ENCODE measurements around the gene SCTR.

Gene SCTR

GRCh38 chr2:119489232-119489952, 34.9 kb downstream of the SCTR start:
- DNase-seq (ENCODE audit: insufficient read length, low spot score) (no peak), FAIRE-seq (no peak)
- no peak for TF ChIP-seq CTCF (IDR thresholded peaks at IDR 0.05; ENCODE audit: insufficient read depth, missing control alignments)

- no peak for FAIRE-seq
Observed at GRCh38 chr2:119488245-119489214, 35.8 kb downstream of the SCTR start.

GRCh38 chr2:119487434-119488244, 36.6 kb downstream of the SCTR start:
- DNase-seq (ENCODE audit: insufficient read length, low spot score): no peak
- no peak for FAIRE-seq
- no peak for TF ChIP-seq CTCF (IDR thresholded peaks at IDR 0.05; ENCODE audit: insufficient read depth, missing control alignments)

More at GRCh38 chr2:119488245-119489214, 35.8 kb downstream of the SCTR start:
- TF ChIP-seq CTCF (IDR thresholded peaks at IDR 0.05; ENCODE audit: insufficient read depth, missing control alignments): no peak
- DNase-seq (ENCODE audit: insufficient read length, low spot score): no peak

- TF ChIP-seq CTCF (IDR thresholded peaks at IDR 0.05; ENCODE audit: insufficient read depth, missing control alignments): no peak
- FAIRE-seq (no peak), DNase-seq (ENCODE audit: insufficient read length, low spot score) (no peak)
Observed at GRCh38 chr2:119486886-119487285, 37.4 kb downstream of the SCTR start.

- TF ChIP-seq CTCF (IDR thresholded peaks at IDR 0.05; ENCODE audit: insufficient read depth, missing control alignments): no peak
- FAIRE-seq: no peak
Observed at GRCh38 chr2:119486196-119486827, 38.0 kb downstream of the SCTR start.

GRCh38 chr2:119485336-119486110, 38.8 kb downstream of the SCTR start:
- DNase-seq (ENCODE audit: insufficient read length, low spot score) (no peak), FAIRE-seq (no peak)
- TF ChIP-seq CTCF (IDR thresholded peaks at IDR 0.05; ENCODE audit: insufficient read depth, missing control alignments): no peak

More at GRCh38 chr2:119486196-119486827, 38.0 kb downstream of the SCTR start:
- no peak for DNase-seq (ENCODE audit: insufficient read length, low spot score)

All from D721Med (cell line).